PFSK-1 (cell line): ENCODE results near the gene TK2.

Experiments used
- POLR2AphosphoS5 ChIP-seq: IDR thresholded peaks from 2 replicates; pipeline ENCODE4 v1.6.1; 2012; ENCODE audit warnings: low read depth, mild to moderate bottlenecking, control low read depth, low read length, moderate library complexity
- SIN3A ChIP-seq: IDR thresholded peaks from 2 replicates; pipeline ENCODE4 v1.6.1; 2012; ENCODE audit warnings: mild to moderate bottlenecking, low read length, moderate library complexity, borderline replicate concordance; ENCODE audit not compliant: insufficient read depth
- TAF1 ChIP-seq: IDR thresholded peaks from 2 replicates; pipeline ENCODE4 v1.6.1; 2012; ENCODE audit warnings: low read length, control low read depth, borderline replicate concordance; ENCODE audit not compliant: insufficient read depth
- TF ChIP-seq, protein P1 (sequence below), 2 experiments: IDR thresholded peaks; 2 replicates each; pipeline versions ENCODE4 v1.6.1 to v1.8.0; 2011 to 2012; ENCODE audit warnings: low read depth in 2 of 2, low read length in 2 of 2, control low read depth in 1 of 2, inconsistent platforms in 1 of 2, mild to moderate bottlenecking in 1 of 2, moderate library complexity in 1 of 2; ENCODE audit not compliant: insufficient read depth in 1 of 2

DNA sequence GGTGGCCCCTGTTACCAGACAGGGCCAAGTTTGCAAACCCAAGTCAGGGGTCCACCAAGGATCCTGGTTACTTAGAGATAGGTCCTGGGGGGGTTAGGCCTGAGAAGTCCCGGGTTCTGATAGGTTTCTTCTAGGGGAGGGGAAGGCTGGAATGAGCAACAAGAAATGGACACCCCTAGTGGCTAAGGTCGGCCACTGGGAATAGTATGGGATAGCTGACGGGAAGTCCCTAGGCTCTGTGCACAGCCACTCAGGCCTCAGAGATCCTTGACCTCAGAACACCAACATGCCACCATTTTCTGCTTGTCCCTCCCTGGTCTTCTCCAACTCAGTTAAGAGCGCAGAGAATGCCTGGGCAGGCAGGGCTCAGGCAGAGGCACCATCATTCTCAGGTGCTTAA lies 13.4 kb downstream of the TK2 start:
- TF ChIP-seq POLR2AphosphoS5 (no peak), SIN3A (no peak), TAF1 (no peak)
- TF ChIP-seq, protein P1, sequence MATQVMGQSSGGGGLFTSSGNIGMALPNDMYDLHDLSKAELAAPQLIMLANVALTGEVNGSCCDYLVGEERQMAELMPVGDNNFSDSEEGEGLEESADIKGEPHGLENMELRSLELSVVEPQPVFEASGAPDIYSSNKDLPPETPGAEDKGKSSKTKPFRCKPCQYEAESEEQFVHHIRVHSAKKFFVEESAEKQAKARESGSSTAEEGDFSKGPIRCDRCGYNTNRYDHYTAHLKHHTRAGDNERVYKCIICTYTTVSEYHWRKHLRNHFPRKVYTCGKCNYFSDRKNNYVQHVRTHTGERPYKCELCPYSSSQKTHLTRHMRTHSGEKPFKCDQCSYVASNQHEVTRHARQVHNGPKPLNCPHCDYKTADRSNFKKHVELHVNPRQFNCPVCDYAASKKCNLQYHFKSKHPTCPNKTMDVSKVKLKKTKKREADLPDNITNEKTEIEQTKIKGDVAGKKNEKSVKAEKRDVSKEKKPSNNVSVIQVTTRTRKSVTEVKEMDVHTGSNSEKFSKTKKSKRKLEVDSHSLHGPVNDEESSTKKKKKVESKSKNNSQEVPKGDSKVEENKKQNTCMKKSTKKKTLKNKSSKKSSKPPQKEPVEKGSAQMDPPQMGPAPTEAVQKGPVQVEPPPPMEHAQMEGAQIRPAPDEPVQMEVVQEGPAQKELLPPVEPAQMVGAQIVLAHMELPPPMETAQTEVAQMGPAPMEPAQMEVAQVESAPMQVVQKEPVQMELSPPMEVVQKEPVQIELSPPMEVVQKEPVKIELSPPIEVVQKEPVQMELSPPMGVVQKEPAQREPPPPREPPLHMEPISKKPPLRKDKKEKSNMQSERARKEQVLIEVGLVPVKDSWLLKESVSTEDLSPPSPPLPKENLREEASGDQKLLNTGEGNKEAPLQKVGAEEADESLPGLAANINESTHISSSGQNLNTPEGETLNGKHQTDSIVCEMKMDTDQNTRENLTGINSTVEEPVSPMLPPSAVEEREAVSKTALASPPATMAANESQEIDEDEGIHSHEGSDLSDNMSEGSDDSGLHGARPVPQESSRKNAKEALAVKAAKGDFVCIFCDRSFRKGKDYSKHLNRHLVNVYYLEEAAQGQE (IDR thresholded peaks at IDR 0.05; ENCODE audit: insufficient read depth in 1 of 2, low read depth in 2 of 2, low read length in 2 of 2) = no peak
